Measurements from ENCODE around the gene ZDHHC18. TPM values are rescaled to one million over a fixed set of nuclear protein-coding genes. Genes with fewer than 3 reads are reported as not detected.

ZDHHC18 gene
- total RNA-seq, 6 donors from 2014 or later = 18.9 to 35.9 (median 24.9) TPM

DNA sequence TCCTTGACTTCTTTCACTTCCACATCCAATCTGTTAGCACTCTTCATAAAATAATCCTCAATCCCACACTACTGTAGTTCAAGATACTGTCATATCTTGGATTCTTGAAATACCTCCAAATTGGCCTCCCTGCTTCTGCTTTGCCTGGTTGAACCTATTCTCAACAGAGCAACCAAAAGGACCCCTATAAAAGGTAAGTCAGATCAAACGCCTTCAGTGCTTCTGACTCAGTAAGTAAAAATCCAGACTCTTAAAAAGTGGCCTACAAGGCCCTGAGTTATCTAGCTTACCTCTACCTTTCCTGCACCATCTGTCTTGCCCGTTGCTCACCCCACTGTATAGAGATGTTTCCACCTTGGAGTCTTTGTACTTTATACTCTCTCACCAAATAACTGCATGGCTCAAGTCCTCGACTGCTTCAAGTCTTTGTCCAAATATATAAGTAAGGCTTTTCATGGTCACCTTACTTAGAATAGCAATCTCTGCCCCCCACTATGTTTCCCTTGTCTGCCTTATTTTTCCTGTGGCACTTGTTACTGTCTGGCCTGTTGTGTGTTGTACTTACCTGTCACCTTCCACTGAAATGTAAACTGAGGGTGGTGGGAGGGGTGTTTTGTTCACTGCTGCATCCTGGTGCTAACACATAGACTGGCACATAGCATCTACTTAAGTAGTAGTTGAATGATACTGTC is 43.8 kb upstream of the ZDHHC18 start:
- TF ChIP-seq, protein P1, sequence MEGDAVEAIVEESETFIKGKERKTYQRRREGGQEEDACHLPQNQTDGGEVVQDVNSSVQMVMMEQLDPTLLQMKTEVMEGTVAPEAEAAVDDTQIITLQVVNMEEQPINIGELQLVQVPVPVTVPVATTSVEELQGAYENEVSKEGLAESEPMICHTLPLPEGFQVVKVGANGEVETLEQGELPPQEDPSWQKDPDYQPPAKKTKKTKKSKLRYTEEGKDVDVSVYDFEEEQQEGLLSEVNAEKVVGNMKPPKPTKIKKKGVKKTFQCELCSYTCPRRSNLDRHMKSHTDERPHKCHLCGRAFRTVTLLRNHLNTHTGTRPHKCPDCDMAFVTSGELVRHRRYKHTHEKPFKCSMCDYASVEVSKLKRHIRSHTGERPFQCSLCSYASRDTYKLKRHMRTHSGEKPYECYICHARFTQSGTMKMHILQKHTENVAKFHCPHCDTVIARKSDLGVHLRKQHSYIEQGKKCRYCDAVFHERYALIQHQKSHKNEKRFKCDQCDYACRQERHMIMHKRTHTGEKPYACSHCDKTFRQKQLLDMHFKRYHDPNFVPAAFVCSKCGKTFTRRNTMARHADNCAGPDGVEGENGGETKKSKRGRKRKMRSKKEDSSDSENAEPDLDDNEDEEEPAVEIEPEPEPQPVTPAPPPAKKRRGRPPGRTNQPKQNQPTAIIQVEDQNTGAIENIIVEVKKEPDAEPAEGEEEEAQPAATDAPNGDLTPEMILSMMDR (IDR thresholded peaks at IDR 0.05) = no peak
- TF ChIP-seq EP300 (IDR thresholded peaks at IDR 0.05) (no peak), POLR2AphosphoS5 (IDR thresholded peaks at IDR 0.05) (no peak), POLR2A (IDR thresholded peaks at IDR 0.05) (no peak)
- no peaks in the 10 kb centered on the region for H3K27me3 ChIP-seq
- 76 to 80% methylated on average over 3 of the region's 3 CpGs for WGBS, 2 donors
- no peak overlapping the region for H3K4me3 ChIP-seq
- peak overlapping the region in 3 of 4 donors; percentile 18 to 100 (median 100) for H3K27ac ChIP-seq
- ATAC-seq (ENCODE audit: low FRiP score in 2 of 2) (no peak), DNase-seq (no peak)
- H3K36me3 ChIP-seq = peaks cover 20 to 46% (median 33%) of the 10 kb centered on the region in 4 donors
- peaks cover 48 to 54% (median 51%) of the 10 kb centered on the region in 4 donors for H3K4me1 ChIP-seq
- H3K9me3 ChIP-seq = no peaks in the 10 kb centered on the region

DNA sequence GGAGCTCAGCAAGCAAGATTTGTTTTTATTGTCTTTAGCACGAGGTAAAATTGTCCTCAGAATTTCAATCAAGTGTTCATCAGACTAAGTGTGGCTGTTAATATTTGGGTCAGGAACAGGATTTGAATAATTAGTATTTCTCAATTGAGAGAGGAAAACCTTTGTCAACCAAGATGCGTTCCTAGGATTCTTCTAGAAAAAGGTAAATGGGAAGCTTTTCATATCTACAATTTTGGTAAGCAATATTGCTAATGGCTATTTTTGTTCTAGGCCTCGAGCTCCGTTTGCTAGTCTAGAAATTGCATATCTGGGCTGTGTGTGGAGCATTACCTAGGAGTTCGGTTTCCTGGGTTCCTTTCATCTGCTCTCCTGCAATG is 42.9 kb upstream of the ZDHHC18 start:
- H3K27me3 ChIP-seq = no peaks in the 10 kb centered on the region
- H3K36me3 ChIP-seq = peaks cover 14 to 37% (median 25%) of the 10 kb centered on the region in 4 donors
- TF ChIP-seq POLR2A (IDR thresholded peaks at IDR 0.05) = no peak
- no peak for TF ChIP-seq POLR2AphosphoS5 (IDR thresholded peaks at IDR 0.05)
- TF ChIP-seq, protein P1 (IDR thresholded peaks at IDR 0.05) = no peak
- TF ChIP-seq EP300 (IDR thresholded peaks at IDR 0.05) = no peak
- ATAC-seq (ENCODE audit: low FRiP score in 2 of 2) = no peak
- H3K9me3 ChIP-seq = no peaks in the 10 kb centered on the region
- no peak for DNase-seq
- no peak overlapping the region for H3K4me3 ChIP-seq
- peak overlapping the region in 3 of 4 donors; percentile 99 to 100 (median 100) for H3K27ac ChIP-seq
- H3K4me1 ChIP-seq = peaks cover 50 to 57% (median 52%) of the 10 kb centered on the region in 4 donors
- WGBS, 2 donors = 71 to 73% methylated on average over 5 of the region's 5 CpGs

DNA sequence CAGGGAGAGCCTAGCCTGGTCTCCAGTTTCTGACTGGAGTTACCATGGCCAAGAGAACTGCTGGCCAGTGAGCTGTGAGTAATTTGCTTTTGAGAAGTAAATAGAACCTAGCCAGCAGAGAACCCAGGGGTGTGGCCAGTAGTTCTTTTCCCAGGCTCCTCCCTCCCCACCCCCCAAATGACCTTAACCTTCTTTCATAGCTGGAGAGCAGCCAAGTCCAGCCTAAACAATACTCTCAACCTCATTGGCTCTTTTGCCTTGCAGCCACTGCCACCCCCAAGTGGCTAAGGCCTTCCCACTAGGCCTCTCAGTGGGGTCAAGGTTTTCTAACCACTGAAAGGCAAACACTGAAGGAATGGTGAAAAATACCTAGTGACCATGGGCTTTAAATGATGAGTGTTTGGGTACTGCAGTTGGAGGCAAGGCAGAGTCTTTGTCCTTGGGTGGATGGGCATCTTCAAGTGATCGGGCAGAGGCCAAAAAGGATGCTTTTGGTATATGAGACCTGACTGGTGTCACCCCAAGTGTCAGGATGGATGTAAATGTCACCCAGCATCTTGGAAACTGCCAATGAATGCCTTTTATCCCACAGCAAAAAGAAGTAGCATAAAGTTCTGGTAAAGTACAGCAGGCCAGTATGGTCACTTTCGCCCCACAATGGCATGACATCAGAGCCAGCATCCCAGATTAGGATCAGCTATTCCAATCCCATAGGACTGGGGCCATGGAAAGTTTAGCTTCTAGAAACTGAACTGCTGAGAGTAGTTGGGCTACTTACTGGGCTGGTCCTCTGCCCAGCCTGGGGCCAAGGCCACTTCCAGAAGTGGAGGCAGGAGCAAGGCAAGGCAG is 42.2 kb upstream of the ZDHHC18 start:
- H3K36me3 ChIP-seq = peaks cover 13 to 30% (median 19%) of the 10 kb centered on the region in 4 donors
- no peak overlapping the region for H3K4me3 ChIP-seq
- H3K27me3 ChIP-seq = no peaks in the 10 kb centered on the region
- ATAC-seq (ENCODE audit: low FRiP score in 2 of 2) (peak; percentile 3 to 35), DNase-seq (peak in 1 of 2 donors; percentile 81)
- TF ChIP-seq, protein P1 (IDR thresholded peaks at IDR 0.05) = no peak
- TF ChIP-seq POLR2A (IDR thresholded peaks at IDR 0.05) = no peak
- peak in 1 of 2 donors; percentile 18 for TF ChIP-seq POLR2AphosphoS5 (IDR thresholded peaks at IDR 0.05)
- peaks cover 50 to 62% (median 56%) of the 10 kb centered on the region in 4 donors for H3K4me1 ChIP-seq
- 90 to 93% methylated on average over 2 of the region's 2 CpGs for WGBS, 2 donors
- H3K9me3 ChIP-seq = no peaks in the 10 kb centered on the region
- H3K27ac ChIP-seq = peak overlapping the region; percentile 96 to 100 (median 100)

DNA sequence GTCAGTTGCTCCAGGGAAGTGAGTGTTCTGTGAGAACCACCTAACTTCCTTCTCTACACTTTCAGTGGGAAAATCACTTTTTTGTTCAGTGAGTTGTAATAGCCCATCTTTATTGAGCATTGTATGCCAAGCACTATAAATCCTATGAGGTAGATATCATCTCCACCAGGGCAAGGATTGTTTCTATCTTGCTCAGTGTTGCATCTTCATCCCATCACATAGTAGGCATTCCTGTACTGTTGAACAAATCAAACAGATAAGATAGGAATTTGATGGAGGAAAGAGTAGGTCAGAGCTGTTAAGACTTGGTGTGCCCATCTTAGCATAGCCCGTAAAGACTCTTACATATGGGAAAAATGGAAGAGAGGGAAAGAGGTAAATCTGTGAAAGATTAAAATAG is 41.6 kb upstream of the ZDHHC18 start:
- ATAC-seq (ENCODE audit: low FRiP score in 2 of 2) (no peak), DNase-seq (no peak)
- no peak for TF ChIP-seq POLR2A (IDR thresholded peaks at IDR 0.05)
- no peak for TF ChIP-seq EP300 (IDR thresholded peaks at IDR 0.05)
- TF ChIP-seq, protein P1 (IDR thresholded peaks at IDR 0.05) = no peak
- Histone ChIP-seq H3K4me3 (no peak overlapping the region), H3K27ac (peak overlapping the region; percentile 96 to 100 (median 100)), H3K27me3 (no peaks in the 10 kb centered on the region), H3K4me1 (peaks cover 52 to 67% (median 58%) of the 10 kb centered on the region in 4 donors), H3K9me3 (no peaks in the 10 kb centered on the region), H3K36me3 (peaks cover 7 to 24% (median 12%) of the 10 kb centered on the region in 4 donors)
- 95 to 100% methylated on average over 1 of the region's 1 CpG for WGBS, 2 donors
